ENCODE results near the gene NINL.
"Not testable (repeated sequence)": the region's sequence is repeated elsewhere in the genome, so short reads cannot be mapped to it uniquely, and the experiment has no call there.

The NINL gene

DNA sequence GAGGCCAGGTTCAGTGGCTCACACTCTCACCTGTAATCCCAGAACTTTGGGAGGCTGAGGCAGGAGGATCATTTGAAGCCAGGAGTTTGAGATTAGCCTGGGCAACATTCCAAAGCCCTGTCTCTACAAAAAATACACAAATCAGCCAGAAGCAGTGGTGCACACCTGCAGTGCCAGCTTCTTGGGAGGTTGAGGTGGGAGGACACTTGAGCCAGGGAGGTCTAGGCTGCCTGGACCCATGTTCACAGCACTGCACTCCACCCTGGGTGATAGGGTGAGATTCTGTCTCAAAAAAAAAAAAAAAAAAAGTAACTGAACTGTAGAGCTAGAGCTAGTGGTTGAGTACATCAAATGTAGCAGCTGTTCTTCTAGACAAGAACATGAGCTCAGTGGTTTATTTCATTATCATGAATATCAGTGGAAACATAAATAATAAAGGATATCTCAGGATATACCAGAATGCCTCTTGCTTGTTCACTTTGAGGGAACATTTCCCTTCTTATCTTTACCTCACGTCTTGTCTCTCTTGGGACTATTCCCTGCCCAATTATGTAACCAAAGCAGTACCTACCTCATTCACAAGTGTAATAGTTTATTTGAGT is 20.9 kb upstream of the NINL start:
- Histone ChIP-seq H3K36me3 (replicated peaks) (no peaks in the 10 kb centered on the region), H3K4me3 (no peak overlapping the region), H3K27me3 (ENCODE audit: low read depth) (no peaks in the 10 kb centered on the region), H3K4me1 (no peaks in the 10 kb centered on the region), H3K9me3 (no peaks in the 10 kb centered on the region)
- in situ Hi-C loops (cut with MboI; ENCODE audit: low sequenced_read_pairs) = no loop called here
- DNase-seq (ENCODE audit: low spot score in 2 of 2) = no peak

DNA sequence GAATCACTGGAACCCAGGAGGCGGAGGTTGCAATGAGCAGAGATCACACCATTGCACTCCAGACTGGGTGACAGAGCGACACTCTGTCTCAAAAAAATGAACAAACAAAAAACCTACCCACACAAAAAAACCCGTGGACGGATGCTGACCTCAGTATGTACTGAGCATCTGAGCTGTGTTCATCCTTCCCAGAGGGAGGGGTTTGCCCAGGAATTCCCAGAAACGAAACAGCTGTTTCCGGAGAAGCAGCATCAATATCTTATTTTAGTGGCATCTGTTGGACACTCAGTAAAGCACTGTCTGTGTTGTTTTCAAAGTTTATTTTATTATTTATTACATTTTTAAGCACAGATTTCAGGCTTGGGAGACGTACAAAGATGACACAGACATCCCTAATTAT is 19.8 kb upstream of the NINL start:
- no peaks in the 10 kb centered on the region for H3K36me3 ChIP-seq (replicated peaks)
- H3K4me3 ChIP-seq = no peak overlapping the region
- no peaks in the 10 kb centered on the region for H3K9me3 ChIP-seq
- no peak for DNase-seq (ENCODE audit: low spot score in 2 of 2)
- in situ Hi-C loops (cut with MboI; ENCODE audit: low sequenced_read_pairs) = no loop called here
- no peaks in the 10 kb centered on the region for H3K4me1 ChIP-seq
- no peaks in the 10 kb centered on the region for H3K27me3 ChIP-seq (ENCODE audit: low read depth)

DNA sequence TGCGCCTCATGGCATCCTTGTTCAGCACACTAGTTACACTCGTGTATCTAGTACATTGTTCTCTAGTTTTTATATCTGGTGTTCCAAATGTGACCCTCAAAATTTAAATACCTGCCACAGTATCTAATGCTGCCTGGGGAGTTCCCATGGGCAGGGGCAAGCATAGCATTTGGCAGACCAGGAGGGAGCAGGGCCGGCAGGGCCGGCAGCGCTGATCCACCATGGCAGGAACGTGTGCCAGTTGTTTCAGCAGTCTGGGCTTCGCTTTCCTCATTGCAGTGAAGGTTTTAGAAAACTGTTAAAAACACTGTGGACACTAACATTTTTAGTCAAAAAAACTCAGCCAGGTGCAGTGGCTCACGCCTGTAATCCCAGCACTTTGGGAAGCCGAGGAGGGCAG is 19.3 kb upstream of the NINL start:
- H3K9me3 ChIP-seq = no peaks in the 10 kb centered on the region
- H3K4me3 ChIP-seq = no peak overlapping the region
- no peaks in the 10 kb centered on the region for H3K36me3 ChIP-seq (replicated peaks)
- H3K27me3 ChIP-seq (ENCODE audit: low read depth) = no peaks in the 10 kb centered on the region
- DNase-seq (ENCODE audit: low spot score in 2 of 2) = no peak
- in situ Hi-C loops (cut with MboI; ENCODE audit: low sequenced_read_pairs) = no loop called here
- H3K4me1 ChIP-seq = no peaks in the 10 kb centered on the region

DNA sequence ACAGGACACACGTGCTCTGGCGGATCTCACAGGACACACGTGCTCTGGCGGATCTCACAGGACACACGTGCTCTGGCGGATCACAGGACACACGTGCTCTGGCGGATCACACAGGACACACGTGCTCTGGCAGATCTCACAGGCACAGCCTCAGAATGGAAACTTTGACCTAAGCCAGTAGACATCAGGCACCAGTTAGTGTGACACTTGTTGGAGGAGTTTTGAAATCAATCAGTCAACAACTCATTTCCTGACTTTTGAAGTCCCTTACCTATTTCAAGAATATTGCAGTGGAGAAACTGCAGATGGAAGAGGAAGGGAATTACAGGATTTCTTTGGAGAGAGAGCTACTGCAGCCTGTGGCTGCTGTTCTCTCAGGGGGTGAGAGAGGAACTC is 17.6 kb upstream of the NINL start:
- in situ Hi-C loops (cut with MboI; ENCODE audit: low sequenced_read_pairs); H3K36me3 ChIP-seq (replicated peaks); H3K4me1 ChIP-seq: not testable (repeated sequence)

DNA sequence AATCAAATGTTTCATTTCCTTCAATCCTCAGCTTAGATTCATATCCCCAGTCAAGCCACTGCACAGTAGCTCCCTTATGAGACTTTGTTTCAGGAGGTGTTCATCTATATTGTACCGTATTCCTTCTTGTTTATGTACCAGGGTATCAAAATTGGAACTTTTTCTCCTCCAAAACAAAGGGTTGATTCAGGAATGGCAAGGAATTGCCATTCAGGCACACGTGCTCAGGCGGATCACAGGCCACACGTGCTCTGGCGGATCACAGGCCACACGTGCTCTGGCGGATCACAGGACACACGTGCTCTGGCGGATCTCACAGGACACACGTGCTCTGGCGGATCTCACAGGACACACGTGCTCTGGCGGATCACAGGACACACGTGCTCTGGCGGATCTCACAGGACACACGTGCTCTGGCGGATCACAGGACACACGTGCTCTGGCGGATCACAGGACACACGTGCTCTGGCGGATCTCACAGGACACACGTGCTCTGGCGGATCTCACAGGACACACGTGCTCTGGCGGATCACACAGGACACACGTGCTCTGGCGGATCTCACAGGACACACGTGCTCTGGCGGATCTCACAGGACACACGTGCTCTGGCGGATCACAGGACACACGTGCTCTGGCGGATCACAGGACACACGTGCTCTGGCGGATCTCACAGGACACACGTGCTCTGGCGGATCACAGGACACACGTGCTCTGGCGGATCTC is 17.0 kb upstream of the NINL start:
- H3K4me1 ChIP-seq; in situ Hi-C loops (cut with MboI; ENCODE audit: low sequenced_read_pairs); H3K4me3 ChIP-seq; H3K36me3 ChIP-seq (replicated peaks); H3K9me3 ChIP-seq; H3K27me3 ChIP-seq (ENCODE audit: low read depth); DNase-seq (ENCODE audit: low spot score in 2 of 2): not testable (repeated sequence)

More for the DNA sequence above, 17.6 kb upstream of the NINL start:
- not testable (repeated sequence) for DNase-seq (ENCODE audit: low spot score in 2 of 2); H3K27me3 ChIP-seq (ENCODE audit: low read depth); H3K4me3 ChIP-seq; H3K9me3 ChIP-seq

DNA sequence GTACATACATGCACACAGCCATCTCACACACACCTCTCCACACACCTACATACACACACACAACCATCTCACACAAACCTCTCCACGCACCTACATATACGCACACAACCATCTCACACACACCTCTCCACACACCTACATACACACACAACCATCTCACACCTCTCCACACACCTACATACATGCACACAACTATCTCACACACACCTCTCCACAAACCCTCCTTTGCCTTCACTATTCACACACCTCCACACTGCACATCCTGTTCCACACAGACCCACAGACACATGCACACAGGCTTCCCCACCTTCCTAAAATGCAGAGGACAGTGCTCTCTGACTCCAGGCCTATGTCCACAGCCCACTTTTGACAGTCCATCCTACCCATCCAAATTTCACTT is 16.3 kb upstream of the NINL start:
- Histone ChIP-seq H3K9me3 (no peaks in the 10 kb centered on the region), H3K36me3 (replicated peaks) (no peaks in the 10 kb centered on the region), H3K27me3 (ENCODE audit: low read depth) (no peaks in the 10 kb centered on the region), H3K4me1 (no peaks in the 10 kb centered on the region), H3K4me3 (no peak overlapping the region)
- in situ Hi-C loops (cut with MboI; ENCODE audit: low sequenced_read_pairs) = no loop called here
- no peak for DNase-seq (ENCODE audit: low spot score in 2 of 2)

DNA sequence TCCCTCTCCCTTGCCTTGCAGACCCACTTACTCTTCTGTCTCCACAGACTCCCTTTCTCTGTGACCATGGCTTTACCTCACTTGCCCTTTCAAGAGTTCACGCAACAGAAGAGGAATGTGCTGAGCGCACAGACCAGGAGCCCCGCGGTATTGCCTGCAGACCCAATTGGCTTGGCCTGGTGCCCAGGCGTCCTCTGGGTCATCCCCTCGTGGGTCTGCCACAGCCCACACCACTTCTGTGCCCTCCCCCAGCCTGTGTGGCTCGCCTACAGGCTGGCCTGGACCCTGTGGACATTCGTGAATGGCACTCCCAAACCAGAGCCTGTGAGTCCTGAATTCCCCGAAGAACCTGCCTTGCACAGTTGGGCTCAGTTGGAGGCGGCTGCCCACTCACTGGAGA is 15.3 kb upstream of the NINL start:
- DNase-seq (ENCODE audit: low spot score in 2 of 2) = no peak
- in situ Hi-C loops (cut with MboI; ENCODE audit: low sequenced_read_pairs) = no loop called here
- no peak overlapping the region for H3K4me3 ChIP-seq

DNA sequence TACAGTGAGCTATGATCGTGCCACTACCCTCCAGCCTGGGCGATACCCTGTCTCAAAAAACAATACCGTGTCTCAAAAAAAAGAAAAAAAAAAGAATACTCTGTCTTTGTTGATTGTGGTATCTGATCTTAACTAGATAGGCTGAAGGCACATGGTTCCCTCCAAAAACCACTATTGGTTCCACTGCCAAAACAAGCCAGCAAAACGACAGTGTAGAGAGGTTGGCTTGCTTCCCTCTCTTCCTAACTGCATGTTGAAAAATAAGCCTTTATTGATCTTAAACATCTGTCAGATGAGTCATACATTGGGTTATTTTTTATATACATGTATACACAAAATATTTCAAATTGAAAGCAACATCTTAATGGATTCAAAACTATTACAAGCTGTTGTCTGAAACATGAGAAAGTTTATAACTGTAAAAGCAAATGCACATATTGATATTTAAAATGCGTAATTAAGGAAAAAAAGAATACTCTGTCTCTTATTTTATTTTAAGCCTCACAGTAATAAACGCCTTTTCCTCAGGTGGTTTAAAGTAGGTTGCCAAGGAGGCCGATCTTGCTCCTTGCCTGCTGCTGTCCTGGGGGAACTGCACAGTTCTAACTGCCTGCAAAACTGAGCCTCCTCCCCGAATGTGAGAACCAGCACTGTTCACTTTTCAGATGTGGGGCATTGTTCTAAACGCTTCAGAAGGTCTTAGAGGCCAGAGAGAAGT is 7.0 kb upstream of the NINL start:
- in situ Hi-C loops (cut with MboI; ENCODE audit: low sequenced_read_pairs) = no loop called here
- H3K36me3 ChIP-seq (replicated peaks) = no peaks in the 10 kb centered on the region
- no peaks in the 10 kb centered on the region for H3K27me3 ChIP-seq (ENCODE audit: low read depth)
- no peak for DNase-seq (ENCODE audit: low spot score in 2 of 2)
- H3K4me1 ChIP-seq = no peaks in the 10 kb centered on the region
- no peak overlapping the region for H3K4me3 ChIP-seq
- no peaks in the 10 kb centered on the region for H3K9me3 ChIP-seq

More for the DNA sequence above, 15.3 kb upstream of the NINL start:
- no peaks in the 10 kb centered on the region for H3K27me3 ChIP-seq (ENCODE audit: low read depth)
- no peaks in the 10 kb centered on the region for H3K9me3 ChIP-seq
- no peaks in the 10 kb centered on the region for H3K36me3 ChIP-seq (replicated peaks)
- H3K4me1 ChIP-seq = no peaks in the 10 kb centered on the region

DNA sequence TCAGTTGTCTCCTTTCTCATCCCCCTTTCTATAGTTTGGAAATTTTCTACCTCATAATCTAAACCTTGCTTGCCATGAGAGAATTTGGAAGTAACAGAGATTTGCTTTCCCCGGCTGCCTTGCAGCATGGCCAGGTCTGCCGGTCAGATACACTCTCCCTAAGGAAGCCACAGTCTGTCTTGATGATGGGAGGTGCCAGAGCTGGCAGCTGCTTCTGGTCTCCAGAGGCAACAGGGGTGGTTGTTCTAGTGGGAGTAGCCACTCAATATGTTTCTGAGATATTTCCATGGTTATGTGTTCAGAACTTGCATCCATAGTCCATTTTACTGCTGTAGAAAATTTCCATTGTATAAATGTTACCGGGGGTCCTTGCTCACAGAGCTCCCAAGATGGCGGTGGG is 5.4 kb upstream of the NINL start:
- DNase-seq (ENCODE audit: low spot score in 2 of 2); H3K4me3 ChIP-seq; H3K4me1 ChIP-seq; H3K27me3 ChIP-seq (ENCODE audit: low read depth); in situ Hi-C loops (cut with MboI; ENCODE audit: low sequenced_read_pairs); H3K9me3 ChIP-seq; H3K36me3 ChIP-seq (replicated peaks): not testable (repeated sequence)

DNA sequence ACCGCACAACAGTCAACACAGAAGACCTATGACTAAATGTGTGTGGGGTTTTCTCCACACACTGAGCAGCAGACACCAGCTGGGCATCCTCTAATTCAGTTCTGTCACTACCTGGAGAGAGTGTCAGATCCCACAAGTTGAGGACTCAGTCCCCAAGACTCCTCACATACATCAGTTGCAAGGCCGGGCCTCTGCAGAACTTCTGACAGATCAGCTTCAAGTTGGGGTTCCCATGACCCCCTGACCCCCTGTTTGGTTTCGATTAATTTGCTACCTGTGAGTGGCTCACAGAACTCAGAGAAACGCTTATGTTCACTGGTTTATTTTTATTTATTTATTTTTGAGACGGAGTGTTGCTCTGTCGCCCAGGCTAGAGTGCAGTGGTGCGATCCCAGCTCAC is 3.2 kb upstream of the NINL start:
- Histone ChIP-seq H3K36me3 (replicated peaks) (no peaks in the 10 kb centered on the region; the same call in 1 of the 2 replicates), H3K4me1 (peaks cover 8% of the 10 kb centered on the region), H3K4me3 (no peak overlapping the region), H3K9me3 (no peaks in the 10 kb centered on the region), H3K27me3 (ENCODE audit: low read depth) (no peaks in the 10 kb centered on the region)
- in situ Hi-C loops (cut with MboI; ENCODE audit: low sequenced_read_pairs) = no loop called here
- no peak for DNase-seq (ENCODE audit: low spot score in 2 of 2)

DNA sequence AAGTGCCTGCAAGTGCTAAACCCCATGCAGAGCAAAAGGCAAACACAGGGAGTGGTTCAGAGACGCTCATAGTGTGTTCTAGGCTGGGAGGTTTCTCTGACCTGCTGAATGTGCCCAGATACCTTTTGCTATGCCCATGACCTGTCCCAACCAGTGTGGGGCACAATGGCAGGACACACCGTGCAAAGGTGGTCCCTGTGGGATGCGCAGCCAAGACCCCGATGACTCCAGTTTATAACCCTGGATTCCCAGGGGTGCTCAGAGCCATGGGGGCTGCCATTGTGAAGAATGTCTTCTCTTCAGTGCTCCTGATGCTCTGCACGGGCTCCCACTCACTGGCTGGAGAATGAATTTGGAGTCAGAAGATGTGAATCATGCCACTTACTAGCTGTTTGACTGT is 2.2 kb upstream of the NINL start:
- Histone ChIP-seq H3K4me1 (peaks cover 12% of the 10 kb centered on the region), H3K27me3 (ENCODE audit: low read depth) (no peaks in the 10 kb centered on the region), H3K4me3 (no peak overlapping the region), H3K9me3 (no peaks in the 10 kb centered on the region), H3K36me3 (replicated peaks) (no peaks in the 10 kb centered on the region; the same call in 1 of the 2 replicates)
- in situ Hi-C loops (cut with MboI; ENCODE audit: low sequenced_read_pairs) = no loop called here
- DNase-seq (ENCODE audit: low spot score in 2 of 2) = no peak

DNA sequence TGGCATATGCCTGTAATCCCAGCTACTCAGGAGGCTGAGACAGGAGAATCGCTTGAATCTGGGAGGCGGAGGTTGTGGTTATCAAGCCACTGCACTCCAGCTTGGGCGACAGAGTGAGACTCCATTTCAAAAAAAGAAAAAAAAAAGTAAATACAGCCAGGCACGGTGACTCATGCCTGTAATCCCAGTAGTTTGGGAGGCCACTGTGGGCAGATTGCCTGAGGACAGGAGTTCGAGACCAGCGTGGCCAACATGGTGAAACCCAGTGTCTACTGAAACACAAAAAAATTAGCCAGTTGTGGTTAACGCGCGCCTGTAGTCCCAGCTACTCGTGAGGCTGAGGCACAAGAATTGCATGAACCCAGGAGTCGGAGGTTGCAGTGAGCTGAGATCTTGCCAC is 1.5 kb upstream of the NINL start:
- H3K27me3 ChIP-seq (ENCODE audit: low read depth) = no peaks in the 10 kb centered on the region
- peaks cover 12% of the 10 kb centered on the region for H3K4me1 ChIP-seq
- H3K4me3 ChIP-seq = no peak overlapping the region
- in situ Hi-C loops (cut with MboI; ENCODE audit: low sequenced_read_pairs) = no loop called here
- H3K9me3 ChIP-seq = no peaks in the 10 kb centered on the region
- no peak for DNase-seq (ENCODE audit: low spot score in 2 of 2)
- H3K36me3 ChIP-seq (replicated peaks) = no peaks in the 10 kb centered on the region; the same call in 1 of the 2 replicates

DNA sequence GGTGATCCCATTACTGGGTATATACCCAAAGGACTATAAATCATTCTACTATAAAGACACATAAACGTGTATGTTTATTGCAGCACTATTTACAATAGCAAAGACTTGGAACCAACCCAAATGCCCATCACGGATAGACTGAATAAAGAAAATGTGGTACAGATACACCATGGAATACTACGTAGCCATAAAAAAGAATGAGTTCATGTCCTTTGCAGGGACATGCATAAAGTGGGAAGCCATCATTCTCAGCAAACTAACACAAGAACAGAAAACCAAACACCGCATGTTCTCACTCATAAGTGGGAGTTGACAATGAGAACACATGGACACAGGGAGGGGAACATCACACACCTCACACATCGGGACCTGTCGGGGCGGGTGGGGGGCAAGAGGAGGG is 1.7 kb downstream of the NINL start:
- H3K36me3 ChIP-seq (replicated peaks); DNase-seq (ENCODE audit: low spot score in 2 of 2); in situ Hi-C loops (cut with MboI; ENCODE audit: low sequenced_read_pairs); H3K9me3 ChIP-seq; H3K27me3 ChIP-seq (ENCODE audit: low read depth); H3K4me3 ChIP-seq: not testable (repeated sequence)
- H3K4me1 ChIP-seq = peaks cover 12% of the 10 kb centered on the region

DNA sequence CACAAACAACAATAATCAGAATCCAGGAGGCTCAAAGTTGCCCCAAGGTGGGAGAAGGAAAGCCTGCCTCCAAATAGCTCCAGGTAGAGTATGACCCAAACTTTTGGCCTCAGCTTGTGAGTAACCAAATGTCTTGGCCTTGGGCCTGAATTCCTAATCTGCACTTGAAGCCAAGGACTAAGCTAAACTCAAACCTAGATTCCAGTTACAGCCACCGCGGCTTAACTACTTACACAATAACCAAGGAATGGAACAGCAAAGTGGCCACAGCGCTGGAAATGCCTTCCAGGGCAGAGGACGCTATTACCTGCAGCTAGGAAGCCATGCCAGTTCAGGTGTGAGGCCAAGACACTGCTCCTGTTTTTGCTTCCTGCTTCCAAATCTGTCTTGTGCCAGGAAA is 4.6 kb downstream of the NINL start:
- Histone ChIP-seq H3K36me3 (replicated peaks) (no peaks in the 10 kb centered on the region; the same call in 1 of the 2 replicates), H3K27me3 (ENCODE audit: low read depth) (no peaks in the 10 kb centered on the region), H3K4me3 (no peak overlapping the region), H3K4me1 (peaks cover 12% of the 10 kb centered on the region), H3K9me3 (no peaks in the 10 kb centered on the region)
- in situ Hi-C loops (cut with MboI; ENCODE audit: low sequenced_read_pairs) = no loop called here
- no peak for DNase-seq (ENCODE audit: low spot score in 2 of 2)

Measured in HAP-1 (cell line).